ENCODE data around the gene HHAT.
A peak's percentile ranks its signal among the peaks of the same experiment; 100 is the strongest.

The HHAT gene

DNA sequence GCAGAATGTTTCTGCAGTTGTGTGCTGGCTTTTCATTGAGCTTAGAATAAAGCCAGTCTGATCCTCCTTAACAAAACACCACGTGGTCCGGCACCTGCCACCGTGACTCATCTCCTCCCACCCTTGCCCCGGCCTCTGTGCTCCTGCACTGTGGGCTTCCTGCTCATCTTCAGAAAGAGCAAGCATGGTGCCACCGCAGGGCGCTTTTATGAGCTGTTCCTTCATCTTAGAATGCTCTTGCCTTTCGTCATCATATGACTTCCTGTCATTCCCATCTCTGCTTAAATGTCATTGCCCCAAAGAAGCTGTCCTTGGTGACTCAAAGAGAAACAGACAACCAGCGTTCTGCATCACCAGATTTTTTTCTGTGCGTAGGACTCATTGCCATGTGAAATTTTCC is 117.8 kb downstream of the HHAT start:
- DNase-seq: peak; percentile 26

DNA sequence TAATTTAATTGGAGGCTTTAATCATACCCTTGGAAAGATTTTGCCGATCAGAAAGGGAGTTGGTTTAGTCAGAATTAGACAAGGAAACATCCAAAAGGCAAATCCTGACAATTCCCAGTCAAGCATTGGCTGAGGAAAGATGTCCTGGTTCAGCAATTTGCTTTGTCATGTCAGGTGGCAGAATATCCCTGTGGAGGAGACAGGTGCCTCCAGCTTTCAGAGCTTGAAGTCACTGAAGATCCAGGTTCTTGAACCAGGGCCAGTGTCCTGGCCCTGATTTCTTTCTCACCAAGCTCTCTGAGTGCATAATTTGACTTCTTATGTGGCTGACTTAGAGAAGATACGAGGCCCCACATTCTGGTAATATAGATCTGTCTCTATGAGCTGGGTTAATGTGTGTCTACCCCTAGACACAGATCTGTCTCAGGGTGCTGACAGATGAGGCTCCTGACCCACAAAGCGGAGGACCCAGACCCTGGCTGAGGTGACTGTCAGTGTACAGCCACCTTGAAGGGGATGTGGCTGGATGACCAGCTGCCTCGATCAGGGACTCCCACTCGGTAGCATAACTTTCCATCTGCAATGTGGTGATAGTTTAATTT is 118.9 kb downstream of the HHAT start:
- no peak for DNase-seq

DNA sequence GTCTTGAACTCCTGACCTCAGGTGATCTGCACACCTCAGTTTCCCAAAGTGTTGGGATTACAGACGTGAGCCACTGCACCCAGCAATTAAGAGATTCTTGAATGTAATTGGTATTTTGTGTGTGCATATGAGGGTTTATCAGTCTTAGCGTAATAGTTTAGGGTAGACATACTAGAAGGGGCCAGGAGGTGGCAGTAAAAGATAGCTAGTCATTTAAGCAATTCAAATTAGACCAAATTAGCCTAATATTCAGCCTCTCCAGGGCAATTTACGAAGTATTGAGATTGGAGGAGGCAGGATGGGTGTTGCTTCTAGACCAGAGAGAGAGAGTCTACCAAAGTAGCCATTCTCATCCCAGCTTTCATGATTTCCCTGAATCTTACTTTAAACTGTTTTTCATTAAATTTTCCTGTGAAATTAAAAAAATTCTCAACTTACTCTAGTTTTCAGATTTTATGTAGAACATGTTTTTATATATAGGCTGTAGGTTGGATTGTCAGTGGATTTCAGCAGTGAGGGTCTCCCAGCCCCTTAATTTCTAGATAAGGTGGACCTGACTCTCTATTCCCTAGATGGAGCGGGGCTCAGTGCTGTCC is 119.7 kb downstream of the HHAT start:
- no peak for DNase-seq

DNA sequence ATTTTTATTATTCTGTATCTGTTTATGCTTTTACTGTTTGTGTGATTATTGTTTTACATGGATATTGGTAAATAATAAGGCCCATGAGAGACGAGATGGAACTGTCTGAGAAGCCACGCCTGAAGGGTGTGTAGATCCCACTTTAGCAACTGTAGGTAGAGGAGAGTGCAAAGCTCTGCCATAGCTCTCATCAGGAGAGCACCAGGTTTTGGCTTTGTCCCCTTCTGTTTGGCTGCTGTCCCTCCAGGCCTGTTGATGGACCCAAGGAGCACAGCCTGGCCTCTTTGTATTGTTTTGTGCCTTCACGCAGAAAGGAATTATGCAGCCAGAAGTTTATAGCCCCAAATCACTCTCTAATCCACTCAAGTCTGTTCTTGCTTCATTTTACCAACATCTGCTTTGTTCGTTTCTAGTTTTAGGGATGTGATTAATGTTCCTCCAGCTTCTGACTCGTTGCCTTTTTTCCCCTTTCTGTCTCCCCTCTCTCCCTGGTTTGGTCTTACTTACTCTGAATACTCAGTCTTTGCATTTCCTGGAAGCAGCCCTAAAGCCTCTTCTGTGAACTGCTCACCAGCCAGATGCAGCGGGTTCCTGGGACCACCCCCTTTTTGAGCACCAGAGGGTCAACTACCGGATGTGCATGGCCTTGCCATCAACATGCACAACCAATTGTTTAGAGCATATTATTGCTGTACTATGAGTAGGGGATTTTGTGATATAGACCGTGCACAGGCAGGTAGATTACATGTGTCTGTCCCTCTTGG is 127.3 kb downstream of the HHAT start:
- no peak for DNase-seq

DNA sequence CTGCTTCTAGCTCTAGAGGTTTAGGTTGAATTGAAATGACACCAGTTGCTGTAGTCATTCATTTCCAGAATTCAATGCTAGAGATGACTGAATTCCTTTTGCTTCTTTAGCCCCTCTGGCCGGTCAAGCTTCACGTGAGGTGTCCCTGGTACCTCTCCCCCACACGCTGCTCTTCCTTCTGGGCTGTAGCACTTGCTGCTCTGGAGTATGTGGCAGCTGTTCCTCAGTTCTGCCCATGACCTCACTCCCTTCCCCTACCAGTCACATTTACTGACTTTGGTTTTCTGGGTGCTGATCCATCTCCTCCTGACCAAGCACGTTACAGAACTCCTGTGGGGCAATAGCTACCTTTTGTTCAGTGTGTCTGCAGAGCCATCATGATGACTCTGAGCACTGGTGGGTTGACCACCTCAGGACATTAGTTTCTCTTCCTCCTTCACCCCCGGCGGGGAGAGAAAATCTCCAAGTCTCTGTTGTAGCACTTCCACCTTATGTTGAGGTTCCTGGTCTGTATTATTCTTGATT is 128.1 kb downstream of the HHAT start:
- DNase-seq: no peak

DNA sequence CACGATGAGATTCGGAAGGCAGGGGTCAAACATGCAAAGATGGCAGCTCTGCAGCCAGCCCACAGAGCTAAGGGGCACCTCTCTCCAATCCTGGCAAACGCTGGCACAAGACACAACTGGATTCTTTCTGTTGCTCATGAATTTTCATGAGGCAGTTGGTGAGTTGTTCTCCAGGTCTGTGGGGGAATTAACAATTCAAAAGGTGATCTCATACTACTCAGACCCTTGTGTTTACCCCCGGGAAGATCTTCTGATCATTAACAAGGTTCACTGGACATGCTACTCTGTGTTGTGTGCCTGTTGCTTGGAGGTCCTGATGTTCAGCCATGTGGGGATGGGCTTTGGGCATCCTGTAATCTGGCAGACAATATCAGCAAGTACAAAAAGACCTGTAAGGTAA is 128.9 kb downstream of the HHAT start:
- no peak for DNase-seq

DNA sequence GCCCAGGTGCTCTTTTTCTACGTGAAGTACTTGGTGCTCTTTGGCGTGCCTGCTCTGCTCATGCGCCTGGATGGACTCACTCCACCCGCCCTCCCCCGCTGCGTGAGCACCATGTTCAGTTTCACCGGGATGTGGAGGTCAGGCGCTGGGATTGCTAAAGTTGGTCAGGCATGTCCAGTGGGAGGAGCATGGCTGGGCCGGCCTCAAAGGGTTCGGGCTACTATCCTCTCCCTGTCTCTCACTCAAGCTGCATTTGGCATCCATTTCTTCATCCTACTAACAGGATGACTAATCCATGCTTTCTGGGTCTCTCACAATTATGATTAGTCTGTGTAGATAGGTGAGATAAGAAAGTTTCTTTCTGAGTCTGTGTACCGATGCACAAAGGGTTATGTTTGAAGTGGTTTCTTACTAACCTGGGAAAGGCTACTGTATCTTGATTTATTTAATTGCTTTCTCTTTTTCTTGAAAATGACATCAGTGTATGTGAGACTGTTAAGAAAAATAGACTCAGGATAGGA is 135.9 kb downstream of the HHAT start:
- no peak for DNase-seq

DNA sequence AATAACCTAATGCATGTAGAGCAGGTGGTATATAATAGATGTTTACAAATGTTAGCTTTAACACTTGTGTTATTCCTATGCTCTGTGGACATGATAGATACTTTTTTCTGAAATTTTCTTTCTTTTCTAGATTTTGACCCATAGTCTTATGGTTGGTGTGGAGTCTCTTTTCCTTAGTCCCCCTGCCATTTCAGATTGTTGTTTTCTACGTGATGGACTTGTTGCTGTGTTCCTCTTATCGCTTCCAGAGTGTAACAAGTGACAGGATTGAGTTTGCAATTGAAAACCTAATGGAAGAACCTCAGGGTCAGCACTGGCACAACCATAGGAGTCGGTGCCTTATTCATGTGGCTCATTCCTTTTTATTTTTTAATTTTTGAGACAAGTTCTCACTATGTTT is 136.4 kb downstream of the HHAT start:
- no peak for DNase-seq

DNA sequence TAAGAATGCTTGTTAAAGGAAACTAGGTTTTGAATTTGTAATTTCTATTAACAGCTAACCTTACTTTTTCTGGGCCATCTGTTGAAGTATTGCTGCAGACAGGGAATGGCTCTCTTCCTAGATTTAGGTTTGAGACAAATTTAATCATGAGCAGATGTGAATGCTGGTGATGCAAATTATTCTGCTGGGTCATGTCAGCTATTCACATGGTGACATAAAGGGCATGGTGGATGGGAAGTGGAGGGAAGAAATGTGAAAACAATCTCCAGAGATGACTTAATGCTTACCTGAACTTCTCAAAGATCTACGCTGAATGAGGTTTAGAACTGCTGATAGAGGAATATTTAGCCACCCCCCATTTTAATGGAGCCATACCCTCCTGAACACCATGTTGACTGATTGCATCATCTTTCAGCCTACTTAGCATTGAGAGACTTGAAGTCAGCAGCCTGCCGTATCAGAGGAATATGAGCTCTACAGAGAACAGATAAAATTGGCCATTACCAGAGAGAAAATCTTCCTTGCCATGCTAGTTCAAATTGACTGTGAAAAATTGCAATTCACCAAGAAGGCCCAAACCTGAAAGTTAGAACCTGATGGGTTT is 138.8 kb downstream of the HHAT start:
- no peak for DNase-seq

DNA sequence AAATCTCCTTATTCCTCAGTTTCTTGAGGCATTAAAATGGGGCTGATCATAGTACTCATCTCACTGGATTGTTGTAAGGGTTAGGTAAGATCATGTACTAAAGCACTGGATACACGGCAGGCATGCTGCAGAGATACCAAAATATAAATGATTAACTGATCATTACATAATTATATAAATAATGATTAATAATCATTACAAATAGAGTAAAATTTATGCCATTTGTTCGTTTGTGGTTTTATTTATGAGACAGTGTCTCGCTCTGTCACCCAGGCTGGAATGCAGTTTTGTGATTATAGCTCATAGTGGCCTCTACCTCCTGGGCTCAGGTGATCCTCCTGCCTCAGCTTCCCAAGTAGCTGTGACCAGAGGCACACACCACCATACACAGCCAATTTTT is 140.7 kb downstream of the HHAT start:
- no peak for DNase-seq

DNA sequence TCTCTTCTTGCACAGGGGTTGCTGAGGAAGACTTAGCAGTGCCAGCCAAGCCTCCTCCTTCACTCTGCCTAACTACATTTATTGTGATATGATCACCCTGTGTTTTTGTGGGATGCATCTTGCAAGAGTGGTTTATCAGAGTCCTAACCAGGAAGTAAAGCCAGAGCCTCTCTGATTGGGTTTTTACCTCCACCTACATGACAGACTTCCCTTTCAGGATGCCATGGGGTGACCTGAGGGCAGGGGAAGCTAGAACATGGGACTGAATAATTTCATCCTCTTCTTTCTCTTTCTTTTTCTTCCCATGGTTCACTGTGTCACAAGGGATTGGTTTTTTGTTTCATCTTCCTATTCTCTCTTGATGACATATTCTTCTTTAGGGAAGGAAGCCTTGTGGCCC is 146.6 kb downstream of the HHAT start:
- DNase-seq: no peak

DNA sequence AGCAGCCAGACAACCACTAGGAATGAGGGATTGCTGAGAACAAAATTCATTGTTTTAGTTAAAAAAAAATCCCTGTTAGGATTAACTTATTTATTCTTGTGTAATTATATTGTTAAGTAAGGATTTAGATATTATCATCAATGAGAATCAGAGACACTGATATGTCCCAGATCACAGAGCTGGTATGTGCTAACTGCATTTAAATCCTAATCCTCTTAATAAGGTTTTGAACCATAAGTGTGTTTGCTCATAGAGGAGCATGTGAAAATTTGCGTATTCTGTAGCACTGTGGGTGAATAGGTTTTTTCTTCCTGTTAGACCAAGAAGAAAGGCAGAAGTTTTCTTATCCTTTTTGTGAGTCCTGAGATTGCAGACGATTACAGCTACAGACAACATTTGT is 147.1 kb downstream of the HHAT start:
- no peak for DNase-seq

DNA sequence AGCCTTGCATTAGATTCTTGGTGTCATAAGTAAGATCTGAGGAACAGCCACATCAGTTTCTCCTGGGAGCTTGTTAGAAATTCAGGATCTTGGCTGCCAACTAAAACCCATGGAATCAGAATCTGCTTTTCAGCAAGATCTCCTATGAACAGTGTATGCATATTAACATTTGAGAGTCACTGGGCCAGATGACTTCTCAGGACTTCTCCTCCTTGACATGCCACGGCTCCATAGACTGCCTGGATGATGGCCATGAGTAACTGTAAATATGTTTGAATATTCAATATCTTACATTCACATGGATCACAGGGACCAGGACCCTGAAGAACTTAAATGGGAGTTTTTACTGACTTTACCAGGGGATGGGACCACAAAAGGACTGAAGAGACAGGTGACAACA is 148.0 kb downstream of the HHAT start:
- DNase-seq: no peak

DNA sequence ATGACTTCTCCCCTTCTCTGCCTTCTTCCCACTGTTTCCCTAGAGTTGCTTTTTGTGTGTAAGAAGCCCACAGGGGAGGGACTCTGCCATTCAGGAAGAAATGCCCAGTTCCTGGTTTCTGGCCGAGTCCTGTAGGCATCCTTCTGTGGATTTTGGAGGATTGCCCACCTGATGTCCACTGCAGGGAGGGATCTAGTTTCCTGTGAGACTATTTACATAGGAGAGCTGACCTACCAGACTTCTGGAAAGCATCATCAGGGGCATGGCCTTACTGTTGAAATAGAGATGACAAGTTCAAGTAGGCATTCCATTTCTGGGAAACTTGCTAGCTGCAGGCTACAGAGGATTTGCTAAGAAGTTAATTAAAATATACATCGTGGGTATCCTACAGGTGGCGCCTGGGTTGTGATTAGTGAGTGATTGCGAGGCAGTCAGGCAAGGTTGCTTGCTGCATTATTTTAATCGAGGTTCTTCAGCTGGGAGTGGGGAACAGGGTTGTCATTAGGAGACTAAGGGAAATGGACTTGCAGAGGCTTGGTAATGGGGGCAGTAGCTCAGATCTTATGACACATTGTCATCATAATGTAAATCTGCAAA is 148.7 kb downstream of the HHAT start:
- DNase-seq: no peak

DNA sequence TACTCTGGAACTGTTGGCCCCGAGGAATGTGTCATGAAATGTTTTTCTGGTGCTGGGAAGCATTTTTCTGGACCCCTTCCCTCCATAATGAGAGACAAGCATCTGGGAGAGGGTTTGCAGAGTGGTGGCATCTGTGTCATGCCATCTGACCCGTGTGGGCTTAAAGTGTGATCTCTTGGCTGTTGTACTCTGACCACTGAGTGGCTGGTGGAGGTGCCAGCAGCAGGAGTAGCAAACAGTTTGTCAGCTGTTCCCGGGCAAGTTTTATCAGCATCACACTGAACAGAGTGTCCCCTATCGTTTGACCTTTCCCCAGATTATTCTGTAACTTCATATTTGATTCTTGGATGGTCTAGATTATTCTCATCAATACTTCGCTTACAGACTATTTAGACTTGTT is 150.1 kb downstream of the HHAT start:
- DNase-seq: no peak

DNA sequence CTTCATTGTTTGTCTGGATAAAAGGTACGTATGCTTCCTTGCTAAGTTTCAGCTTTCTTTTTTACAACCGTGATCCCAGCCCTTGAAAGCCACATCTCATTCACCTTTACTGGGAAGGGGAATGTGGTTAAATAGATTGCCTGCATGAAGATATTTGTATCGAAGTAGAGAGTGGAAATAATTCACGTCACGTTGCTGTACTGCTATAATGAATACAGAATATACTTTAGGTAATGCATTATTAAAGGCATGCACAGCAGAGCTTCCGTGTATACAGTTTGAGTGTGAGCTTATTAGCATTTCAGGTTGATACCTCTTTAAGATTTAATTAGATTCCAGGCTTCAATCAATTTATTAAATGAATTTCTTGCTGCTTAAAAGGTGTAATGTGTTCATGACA is 153.8 kb downstream of the HHAT start:
- no peak for DNase-seq

DNA sequence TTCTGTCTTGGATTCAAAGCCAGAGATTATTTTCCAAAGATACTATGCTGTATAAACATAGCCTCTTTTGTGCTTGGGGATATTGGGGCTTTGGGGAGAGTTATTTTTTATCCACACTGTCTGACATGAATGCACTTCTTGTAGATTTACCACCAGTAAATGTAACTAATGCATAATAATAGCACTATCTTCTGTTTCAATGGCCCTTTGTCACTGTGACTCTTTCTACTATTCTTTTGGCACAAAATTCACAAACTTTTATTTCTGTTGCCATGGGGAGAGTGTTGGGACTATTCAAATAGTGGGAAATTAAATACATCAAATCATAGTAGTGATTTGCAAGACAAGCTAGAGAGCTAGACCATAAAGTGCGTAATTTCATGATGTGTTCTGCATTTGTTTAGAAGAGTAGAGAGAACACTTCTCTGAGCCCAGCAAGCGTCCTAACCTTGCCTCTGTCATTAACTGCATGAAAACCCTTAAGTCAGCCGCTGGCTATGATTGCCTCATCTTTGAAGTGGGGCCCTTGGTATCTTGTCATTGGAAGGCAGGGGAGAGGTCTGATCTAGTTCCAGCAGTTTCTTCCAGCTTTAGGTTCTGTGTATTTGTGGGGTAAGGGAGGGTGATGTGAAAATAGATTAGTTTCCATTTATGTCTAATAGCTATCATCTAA is 154.4 kb downstream of the HHAT start:
- no peak for DNase-seq

DNA sequence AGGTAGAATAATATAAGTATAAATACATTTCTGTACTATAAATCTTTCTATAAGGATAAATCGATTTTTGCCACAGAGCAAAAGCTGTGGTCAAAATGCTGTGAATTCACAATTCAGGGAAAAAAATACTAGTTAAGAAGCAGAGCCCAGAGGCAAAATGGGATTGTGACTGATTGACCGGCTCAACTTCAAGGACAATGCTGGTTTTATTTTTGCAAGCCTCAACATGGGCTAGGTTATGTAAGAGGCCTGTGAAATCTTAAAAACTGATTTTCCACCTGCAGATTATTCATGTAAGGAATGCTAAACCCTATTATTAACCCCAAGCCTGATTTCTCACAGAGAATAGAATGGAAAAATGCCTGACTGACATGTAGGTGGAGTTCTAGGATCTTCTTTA is 155.1 kb downstream of the HHAT start:
- DNase-seq: no peak

DNA sequence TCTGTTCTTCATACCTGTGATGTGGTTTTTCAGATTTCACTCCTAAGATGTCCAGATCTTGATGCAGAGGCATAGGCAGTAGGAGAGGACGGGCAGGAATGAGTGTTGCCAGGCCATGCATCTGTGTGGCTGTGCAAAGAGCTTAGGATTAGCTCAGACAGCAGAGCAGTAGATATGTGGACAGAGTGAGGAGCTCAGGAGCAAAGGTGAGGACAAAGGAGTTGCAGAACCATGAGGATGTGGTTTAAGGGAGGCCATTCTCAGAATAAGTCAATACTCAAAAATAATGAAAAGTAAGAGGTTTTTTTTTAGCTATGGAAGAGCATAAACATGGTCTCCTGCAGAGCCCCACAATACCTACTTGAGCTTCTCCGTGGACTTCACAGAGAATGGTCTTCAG is 158.3 kb downstream of the HHAT start:
- no peak for DNase-seq

DNA sequence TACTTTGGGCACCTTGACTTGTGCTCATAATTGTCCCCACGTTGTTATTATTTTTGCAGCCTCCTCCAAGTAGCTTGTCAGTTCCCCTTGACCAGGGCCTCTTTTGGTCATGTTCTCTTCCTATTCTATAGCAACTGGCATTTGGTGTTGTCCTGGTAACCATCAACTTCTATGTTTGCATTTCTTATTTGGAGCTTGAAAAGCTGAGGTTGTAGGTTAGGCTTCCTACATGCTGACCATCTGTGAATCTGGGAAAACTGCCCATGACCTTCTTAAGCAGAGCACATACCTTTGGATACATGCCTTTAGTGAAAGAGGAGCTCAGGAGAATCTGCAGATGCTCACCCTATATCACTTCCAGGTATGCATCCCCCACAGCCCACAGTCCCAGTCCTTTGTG is 160.8 kb downstream of the HHAT start:
- DNase-seq: no peak

DNA sequence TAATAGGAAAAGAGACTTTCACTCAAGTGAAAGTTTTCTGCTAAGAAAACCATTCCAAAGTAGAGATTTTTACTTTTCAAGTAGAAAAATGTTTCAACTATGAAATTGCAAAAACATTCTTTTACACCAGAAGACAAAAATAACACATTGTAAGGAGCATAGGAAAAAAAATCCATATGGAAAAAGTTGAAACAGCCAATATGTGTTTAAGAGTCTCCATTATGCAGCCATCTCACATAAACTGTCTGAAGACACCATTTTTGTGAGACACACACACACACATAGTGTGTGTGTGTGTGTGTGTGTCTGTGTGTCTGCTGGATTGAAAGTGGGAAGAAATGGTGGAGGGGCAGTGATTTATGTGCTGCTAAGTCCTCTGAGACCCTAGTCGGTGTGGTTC is 162.1 kb downstream of the HHAT start:
- no peak for DNase-seq

DNA sequence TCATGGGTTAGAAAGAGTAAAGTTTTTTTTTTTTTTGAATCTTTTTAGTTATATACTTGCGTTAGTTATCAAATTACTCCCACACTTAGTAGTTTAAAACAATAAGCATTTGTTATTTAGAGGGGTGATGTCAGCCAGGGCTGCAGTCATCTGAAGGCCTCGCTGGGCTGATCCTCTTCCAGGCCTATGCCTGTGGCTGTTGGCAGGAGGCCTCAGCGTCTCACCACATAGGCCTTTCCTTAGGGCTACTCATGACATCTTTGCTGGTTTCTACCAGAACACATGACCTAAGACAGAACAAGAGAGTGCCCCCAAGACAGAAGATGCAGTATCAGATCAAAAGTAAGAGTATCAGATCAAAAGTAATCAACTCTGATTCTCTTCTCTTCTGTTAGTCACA is 167.4 kb downstream of the HHAT start:
- no peak for DNase-seq

DNA sequence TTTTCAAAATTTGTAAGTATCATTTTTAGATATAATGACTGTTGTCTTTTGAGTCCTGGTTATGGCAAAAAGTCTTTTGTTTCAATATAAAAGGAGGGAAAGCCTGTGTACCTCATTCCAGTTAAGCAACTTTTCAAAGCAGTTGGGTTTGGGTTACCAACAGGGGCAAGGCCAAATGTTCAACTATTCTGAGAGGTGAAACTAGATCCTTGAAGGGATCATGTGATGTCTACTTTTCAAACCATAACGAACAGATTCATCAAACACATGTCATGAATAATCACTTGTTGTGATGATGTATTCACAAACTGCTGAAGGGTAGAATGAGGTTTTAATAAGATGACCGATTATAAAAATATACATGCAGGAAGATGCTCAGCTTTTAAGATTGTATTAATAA is 171.3 kb downstream of the HHAT start:
- DNase-seq: no peak
